ENCODE data around the gene C16orf74.

DNA sequence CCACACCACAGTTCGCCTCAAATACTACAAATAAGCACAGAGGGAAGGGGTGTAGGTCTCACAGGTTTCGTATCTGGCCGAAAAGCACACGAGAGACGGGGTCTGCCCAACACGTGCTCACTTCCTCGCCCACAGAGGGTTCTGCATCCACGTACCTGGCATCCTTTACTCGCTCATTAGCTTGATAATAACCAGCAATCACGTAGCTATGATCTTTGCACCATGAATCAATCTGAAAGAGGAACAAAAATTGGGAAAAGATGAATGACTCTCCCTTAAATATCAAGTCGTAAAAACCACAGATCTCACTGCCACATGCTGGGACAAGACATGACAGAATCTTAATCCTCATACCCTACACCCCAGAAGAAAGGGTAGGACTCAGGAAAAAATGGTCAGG lies 37.9 kb upstream of the C16orf74 start:
- TF ChIP-seq CTCF (IDR thresholded peaks at IDR 0.05) = no peak
- TF ChIP-seq POLR2A (IDR thresholded peaks at IDR 0.05) = no peak
